ENCODE data around the gene ZNF346.

DNA sequence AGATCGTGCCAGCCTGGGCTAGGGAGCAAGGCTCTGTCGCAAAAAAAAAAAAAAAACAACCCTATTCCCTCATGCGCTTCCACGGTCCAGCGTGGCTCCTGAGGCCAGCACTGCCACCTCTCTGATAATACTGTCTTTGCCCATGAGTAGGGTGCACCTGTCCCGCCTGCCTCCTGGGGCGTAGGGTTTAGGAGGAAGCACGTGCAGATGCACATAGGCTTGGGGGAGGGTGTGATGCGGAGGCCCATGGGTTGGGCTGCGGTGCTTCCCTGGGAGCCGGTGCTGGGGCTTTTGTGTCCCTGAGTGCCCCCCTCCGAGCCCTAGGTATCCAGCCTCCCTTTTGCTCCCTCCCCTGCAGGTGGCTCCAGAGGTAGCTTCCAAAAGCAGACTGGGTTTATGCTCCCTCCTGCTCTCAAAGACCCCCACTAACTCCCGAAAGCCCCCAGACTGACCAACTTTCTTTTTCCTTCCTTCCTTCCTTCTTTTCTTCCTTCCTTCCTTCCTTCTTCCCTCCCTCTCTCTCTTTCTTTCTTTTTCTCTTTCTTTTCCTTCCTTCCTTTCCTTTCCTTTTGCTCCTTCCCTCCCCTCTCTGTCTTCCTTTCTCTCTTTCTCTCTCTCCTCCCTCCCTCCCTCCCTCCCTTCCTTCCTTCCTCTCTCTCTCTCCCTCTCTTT lies 77.1 kb downstream of the ZNF346 start:
- TF ChIP-seq, protein P1, sequence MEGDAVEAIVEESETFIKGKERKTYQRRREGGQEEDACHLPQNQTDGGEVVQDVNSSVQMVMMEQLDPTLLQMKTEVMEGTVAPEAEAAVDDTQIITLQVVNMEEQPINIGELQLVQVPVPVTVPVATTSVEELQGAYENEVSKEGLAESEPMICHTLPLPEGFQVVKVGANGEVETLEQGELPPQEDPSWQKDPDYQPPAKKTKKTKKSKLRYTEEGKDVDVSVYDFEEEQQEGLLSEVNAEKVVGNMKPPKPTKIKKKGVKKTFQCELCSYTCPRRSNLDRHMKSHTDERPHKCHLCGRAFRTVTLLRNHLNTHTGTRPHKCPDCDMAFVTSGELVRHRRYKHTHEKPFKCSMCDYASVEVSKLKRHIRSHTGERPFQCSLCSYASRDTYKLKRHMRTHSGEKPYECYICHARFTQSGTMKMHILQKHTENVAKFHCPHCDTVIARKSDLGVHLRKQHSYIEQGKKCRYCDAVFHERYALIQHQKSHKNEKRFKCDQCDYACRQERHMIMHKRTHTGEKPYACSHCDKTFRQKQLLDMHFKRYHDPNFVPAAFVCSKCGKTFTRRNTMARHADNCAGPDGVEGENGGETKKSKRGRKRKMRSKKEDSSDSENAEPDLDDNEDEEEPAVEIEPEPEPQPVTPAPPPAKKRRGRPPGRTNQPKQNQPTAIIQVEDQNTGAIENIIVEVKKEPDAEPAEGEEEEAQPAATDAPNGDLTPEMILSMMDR (IDR thresholded peaks at IDR 0.05): no peak
- TF ChIP-seq POLR2A (IDR thresholded peaks at IDR 0.05): no peak
- TF ChIP-seq POLR2AphosphoS5 (IDR thresholded peaks at IDR 0.05): no peak

Measured in upper lobe of left lung (tissue), 4 donors.